Measurements from ENCODE around the gene CLDN14. TPM values are rescaled to one million over a fixed set of nuclear protein-coding genes. Genes with fewer than 3 reads are reported as not detected.

Gene CLDN14
- total and polyA plus RNA-seq, 2 experiments from 2014 or later = not detected

GRCh38 chr21:36446301-36446700 is 33.6 kb downstream of the CLDN14 start:
- TF ChIP-seq ZNF462 (CRISPR knock-in tag; IDR thresholded peaks at IDR 0.05) = no peak
- no peak for TF ChIP-seq STAT1 (IDR thresholded peaks at IDR 0.05; ENCODE audit: unreplicated experiment)
- no peak for TF ChIP-seq ZNF331 (CRISPR knock-in tag; IDR thresholded peaks at IDR 0.05; ENCODE audit: low read depth)
- TF ChIP-seq ETS1 (IDR thresholded peaks at IDR 0.05) = no peak
- no peak for TF ChIP-seq JUNB (IDR thresholded peaks at IDR 0.05; ENCODE audit: unreplicated experiment)
- no peak for TF ChIP-seq EZH2 (IDR thresholded peaks at IDR 0.05; ENCODE audit: low read depth, unreplicated experiment)
- TF ChIP-seq REST (IDR thresholded peaks at IDR 0.05; ENCODE audit: unreplicated experiment) = no peak
- TF ChIP-seq CREB1 (CRISPR knock-in tag; IDR thresholded peaks at IDR 0.05; ENCODE audit: low read depth) = no peak
- no peak for TF ChIP-seq POLR2AphosphoS5 (IDR thresholded peaks at IDR 0.05; ENCODE audit: low read depth)
- no peak for TF ChIP-seq EZH2phosphoT487 (IDR thresholded peaks at IDR 0.05; ENCODE audit: unreplicated experiment)
- TF ChIP-seq CTCF (conservative IDR thresholded peaks at IDR 0.05; ENCODE audit: low read depth in 2 of 2) = no peak
- no peak for TF ChIP-seq ZNF114 (CRISPR knock-in tag; IDR thresholded peaks at IDR 0.05)
- no peaks in the 10 kb centered on the region for H3K9me3 Mint-ChIP-seq
- ATAC-seq (no peak), DNase-seq (ENCODE audit: low spot score) (no peak)
- H3K27me3 Mint-ChIP-seq (ENCODE audit: insufficient read depth, low read depth, poor library complexity) = peaks cover 2% of the 10 kb centered on the region
- no peak overlapping the region for H3K4me3 ChIP-seq
- H3K4me3 Mint-ChIP-seq = no peak overlapping the region
- no peaks in the 10 kb centered on the region for H3K27me3 ChIP-seq (ENCODE audit: insufficient read depth)
- H3K79me2 ChIP-seq (replicated peaks; ENCODE audit: insufficient read depth) = no peaks in the 10 kb centered on the region
- no peak overlapping the region for H3K27ac ChIP-seq (ENCODE audit: low read depth)
- H3K4me1 ChIP-seq (ENCODE audit: insufficient read depth) = no peaks in the 10 kb centered on the region
- H4K20me1 ChIP-seq (replicated peaks; ENCODE audit: insufficient read depth) = no peaks in the 10 kb centered on the region
- H3K27ac Mint-ChIP-seq = no peak overlapping the region; the same call in 1 of the 2 replicates
- no peak overlapping the region for H3K4me2 ChIP-seq
- H3K36me3 ChIP-seq (ENCODE audit: insufficient read depth) = no peaks in the 10 kb centered on the region
- no peaks in the 10 kb centered on the region for H3K9me2 ChIP-seq (ENCODE audit: insufficient read depth)
- no peaks in the 10 kb centered on the region for H3K36me3 Mint-ChIP-seq (ENCODE audit: low read depth)
- H3K4me1 Mint-ChIP-seq = peaks cover 4% of the 10 kb centered on the region; the same call in 1 of the 3 replicates
- H2AFZ ChIP-seq = peak overlapping the region; percentile 97
- no peaks in the 10 kb centered on the region for H3F3A ChIP-seq (replicated peaks; ENCODE audit: low read depth)
